Ureter (tissue), 1 donor: Measurements from ENCODE around the gene ACBD4. TPM values are rescaled to one million over a fixed set of nuclear protein-coding genes. Genes with fewer than 3 reads are reported as not detected.

Experiments used
- DNase-seq: peaks from one replicate; pipeline ENCODE4 v3.0.0-alpha.2; 2020; ENCODE audit warnings: low spot score
- total RNA-seq: library from RNA; stranded (reverse); gene quantifications from one replicate; pipeline ENCODE4 v1.2.4, GENCODE V29; 2023
- donor health status: DM: yes; HTN: yes; CAD: no.

ACBD4 gene
- total RNA-seq, 1 donor from 2014 or later: 26.4 TPM

DNA sequence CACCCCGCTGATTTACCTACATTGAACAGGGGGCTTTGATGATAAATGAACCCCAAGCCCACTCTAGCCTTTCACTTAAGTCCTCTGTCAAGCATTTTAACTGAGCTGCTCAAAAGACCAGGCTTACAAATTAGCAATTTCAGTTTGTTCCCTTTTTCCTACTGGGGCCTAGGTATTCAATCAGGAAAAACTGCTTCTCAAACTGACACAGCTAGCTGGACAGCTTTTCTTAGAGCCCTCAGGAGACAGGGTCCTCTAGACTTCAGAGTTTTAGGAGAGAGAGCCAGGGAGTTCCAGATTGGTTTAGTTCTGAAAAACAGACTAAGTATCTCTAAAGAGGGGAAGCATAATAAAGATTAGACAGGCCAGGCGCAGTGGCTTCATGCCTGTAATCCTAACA is 20.0 kb downstream of the ACBD4 start:
- no peak for DNase-seq

DNA sequence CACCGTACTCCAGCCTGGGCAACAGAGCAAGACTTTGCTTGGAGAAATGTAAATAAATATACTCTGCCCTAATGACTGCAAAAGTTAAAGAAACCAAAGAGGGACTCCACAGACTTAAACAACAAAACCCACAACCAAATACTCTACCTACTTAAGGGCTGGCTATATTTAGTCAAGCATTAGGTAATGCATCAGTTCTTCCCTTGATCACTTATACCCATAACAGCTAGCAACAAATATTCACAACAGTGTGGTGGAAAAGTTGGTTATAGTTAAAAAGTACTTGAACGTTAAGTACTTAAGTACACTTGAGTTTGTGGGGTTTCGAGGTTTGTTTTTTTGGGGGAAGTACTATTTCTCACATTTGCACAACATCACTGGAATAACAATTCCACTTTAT is 20.8 kb downstream of the ACBD4 start:
- no peak for DNase-seq

GRCh38 chr17:45160447-45161287 is 25.2 kb downstream of the ACBD4 start:
- DNase-seq: peak; percentile 73

DNA sequence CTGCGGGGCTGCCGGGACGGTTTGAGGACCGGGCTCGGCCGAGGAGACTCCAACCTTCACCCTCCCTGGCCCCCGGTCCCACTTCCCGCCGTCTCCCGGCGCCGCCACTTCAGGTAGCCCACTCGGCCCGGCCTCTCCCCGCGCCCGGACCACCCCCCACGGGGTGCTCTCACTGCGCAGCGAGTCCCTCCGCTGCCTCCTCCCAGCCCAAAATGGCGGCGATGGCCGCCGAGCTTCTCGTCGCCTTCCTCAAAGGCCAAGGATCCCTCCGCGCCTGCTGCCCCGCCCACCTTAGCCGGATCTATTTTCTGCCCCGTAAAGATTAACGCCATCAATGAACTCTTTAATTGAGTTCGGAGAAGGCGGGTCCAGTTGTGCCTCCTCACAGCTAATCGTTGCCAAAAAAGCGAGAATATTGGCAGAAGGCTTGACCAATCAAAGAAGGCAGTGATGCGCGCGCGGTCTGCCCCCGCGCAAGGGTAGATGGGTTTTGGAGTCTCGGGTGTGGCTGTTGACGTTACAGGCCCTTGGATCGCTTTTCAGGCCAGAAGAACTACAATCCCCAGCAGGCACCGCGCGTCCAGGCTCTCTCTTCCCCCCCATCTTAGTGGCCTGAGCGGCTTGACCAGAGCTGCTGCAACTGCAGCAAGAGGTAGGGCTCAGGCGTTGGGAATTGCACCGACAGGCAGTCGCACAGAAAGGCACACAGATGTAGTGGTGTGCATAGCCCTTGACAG is 26.0 kb downstream of the ACBD4 start, which contains the start of gene HEXIM2:
Gene HEXIM2, plus strand, starts transcription at position 588 of the 737 bp plus-strand sequence. CDS start 919 bp downstream, outside the sequence.
- DNase-seq: peak; percentile 99

DNA sequence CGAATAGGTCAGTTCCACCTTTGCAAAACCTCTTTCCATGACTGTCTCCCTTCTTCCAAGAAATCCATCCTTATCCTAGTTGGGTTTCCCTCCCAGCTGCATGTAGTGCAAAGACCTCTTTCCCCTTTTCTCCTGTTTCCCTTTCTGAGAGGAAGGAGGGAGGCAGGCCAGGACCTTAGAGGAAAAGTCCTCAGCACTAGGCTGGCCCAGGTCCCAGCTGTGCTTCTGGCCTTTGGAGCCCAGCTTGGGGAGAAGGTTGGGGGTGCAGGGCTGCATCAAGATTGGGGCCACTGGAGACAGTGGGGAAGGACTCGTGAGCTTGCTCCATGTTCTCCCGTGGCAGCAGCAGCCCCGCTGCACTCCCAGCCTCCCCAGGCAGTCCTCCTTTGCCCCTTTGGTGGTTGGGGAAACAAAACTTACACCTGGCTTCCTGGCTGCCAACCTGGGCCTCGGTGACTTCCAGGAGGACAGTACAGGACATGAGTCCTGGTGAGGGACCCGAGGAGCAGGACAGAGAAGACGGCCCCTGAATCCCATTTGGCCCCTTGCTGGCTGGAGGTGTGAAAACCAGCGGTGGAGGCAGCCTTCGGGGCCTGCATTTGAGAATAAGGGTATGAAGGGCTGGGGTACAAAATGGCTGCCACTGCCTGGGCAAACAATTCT is 26.7 kb downstream of the ACBD4 start:
- no peak for DNase-seq

- DNase-seq: no peak
Observed at GRCh38 chr17:45164734-45165269, 29.3 kb downstream of the ACBD4 start.

GRCh38 chr17:45168991-45169752 is 33.7 kb downstream of the ACBD4 start:
- DNase-seq: no peak

- no peak for DNase-seq
Observed at GRCh38 chr17:45170280-45170930, 34.9 kb downstream of the ACBD4 start.

GRCh38 chr17:45170931-45171337 is 35.4 kb downstream of the ACBD4 start:
- DNase-seq: peak; percentile 89

GRCh38 chr17:45171338-45172231 is 36.1 kb downstream of the ACBD4 start:
- peak; percentile 80 for DNase-seq

GRCh38 chr17:45172232-45172540 is 36.7 kb downstream of the ACBD4 start:
- no peak for DNase-seq

DNA sequence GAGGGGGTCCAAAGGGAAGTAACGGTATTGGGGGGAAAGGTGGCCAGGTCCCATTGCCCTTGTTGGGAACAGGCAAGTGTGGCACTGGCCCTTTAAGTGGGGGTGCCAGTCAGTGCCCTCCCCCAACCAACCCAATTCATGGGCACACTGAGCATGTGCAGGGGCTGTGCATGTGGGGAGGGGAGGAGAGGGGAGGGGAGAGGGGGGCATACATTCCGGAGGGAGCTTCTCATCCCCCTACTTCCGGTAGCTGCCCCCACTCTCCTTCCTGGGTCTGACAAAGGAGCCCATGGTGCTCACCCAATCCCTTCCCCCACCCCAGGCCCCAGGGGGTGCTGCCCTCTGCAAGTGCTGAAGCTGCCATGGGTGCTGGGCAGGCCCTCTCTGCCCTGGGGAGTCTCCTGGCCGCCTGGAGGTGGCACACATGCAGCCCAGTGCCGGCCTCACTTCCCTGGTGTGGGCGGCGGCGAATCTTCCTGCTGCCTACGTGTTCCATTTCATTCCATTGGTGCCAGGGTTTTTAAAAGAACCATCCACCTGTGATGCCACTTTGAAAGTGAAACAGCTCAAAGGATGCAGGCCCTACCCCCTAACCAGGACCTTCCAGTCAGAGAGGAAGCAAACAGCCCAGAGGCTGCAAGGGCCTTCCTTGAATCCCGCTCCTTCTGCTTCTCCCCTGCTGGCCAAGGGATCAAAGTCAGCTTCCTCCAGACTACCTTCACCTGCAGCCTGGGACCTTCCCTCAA is 37.2 kb downstream of the ACBD4 start:
- peak; percentile 87 for DNase-seq

DNA sequence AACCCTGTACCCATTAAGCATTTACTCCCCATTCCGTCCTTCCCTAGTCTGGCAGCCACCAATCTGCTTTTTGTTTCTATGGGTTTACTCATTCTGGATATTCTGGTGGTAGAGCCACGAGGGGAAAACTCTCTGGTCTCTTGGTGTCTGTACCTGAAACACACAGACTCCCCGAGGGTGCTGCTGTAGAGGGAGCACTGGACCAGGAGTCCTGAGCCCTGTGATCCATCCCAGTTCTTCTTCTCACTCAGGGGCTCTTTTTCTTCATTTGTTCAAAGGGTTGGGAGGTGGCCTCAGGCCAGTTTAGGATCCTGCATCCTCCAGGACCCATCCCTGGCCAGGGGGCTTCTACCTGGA is 40.2 kb downstream of the ACBD4 start:
- no peak for DNase-seq

DNA sequence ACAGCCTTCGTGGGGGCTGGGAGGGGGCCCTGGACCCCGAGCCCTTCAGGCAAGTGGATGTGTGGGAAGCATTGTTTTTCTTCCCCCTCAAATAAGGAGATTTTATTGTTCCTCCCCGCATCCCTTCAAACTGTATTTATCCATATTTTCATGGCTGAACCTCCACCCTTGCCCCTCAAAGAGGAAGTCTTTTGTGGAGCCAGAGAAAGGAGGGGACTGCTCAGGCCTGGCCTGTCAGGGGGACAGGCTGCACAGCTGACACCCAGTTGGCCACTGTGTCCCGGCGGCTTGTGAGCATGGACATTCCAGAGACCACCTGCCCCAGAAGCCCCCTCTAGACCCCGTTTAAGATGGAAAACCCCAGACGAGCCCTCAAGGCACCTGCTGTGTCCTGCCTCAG is 42.1 kb downstream of the ACBD4 start:
- no peak for DNase-seq

DNA sequence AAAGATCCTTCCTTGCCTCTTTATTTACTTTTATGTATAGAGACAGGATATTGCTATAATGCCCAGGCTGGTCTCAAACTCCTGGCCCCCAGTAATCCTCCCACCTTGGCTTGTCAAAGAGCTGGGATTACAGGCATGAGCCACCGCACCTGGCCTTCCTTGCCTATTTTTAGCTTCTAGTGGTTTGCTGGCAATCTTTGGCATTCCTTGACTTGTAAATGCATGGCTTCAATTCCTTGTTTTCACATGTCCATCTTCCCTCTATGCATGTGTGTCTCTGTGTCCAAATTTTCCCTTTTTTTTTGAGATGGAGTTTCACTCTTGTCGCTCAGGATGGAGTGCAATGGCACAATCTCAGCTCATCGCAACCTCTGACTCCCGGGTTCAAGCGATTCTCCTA is 48.7 kb downstream of the ACBD4 start:
- no peak for DNase-seq

GRCh38 chr17:45186801-45187354 is 51.4 kb downstream of the ACBD4 start:
- DNase-seq: no peak

DNA sequence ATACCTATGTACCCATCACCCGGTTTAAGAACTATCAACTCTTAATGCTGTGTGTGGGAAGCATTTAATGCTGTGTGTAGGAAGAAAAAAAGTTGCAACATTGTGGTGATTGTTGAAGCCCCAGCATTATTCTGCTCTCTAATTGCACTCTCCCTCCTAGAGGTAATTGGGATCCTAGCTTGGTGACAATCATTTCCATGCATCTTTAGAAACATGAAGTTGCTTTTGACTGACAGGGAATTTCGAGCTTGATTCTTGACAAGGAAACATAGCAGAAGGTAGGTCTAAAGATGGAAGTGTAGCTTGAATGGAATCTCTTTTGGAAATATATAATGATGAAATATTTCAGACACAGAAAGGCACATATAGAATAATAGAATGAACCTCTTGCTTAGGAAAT is 53.5 kb downstream of the ACBD4 start:
- no peak for DNase-seq

DNA sequence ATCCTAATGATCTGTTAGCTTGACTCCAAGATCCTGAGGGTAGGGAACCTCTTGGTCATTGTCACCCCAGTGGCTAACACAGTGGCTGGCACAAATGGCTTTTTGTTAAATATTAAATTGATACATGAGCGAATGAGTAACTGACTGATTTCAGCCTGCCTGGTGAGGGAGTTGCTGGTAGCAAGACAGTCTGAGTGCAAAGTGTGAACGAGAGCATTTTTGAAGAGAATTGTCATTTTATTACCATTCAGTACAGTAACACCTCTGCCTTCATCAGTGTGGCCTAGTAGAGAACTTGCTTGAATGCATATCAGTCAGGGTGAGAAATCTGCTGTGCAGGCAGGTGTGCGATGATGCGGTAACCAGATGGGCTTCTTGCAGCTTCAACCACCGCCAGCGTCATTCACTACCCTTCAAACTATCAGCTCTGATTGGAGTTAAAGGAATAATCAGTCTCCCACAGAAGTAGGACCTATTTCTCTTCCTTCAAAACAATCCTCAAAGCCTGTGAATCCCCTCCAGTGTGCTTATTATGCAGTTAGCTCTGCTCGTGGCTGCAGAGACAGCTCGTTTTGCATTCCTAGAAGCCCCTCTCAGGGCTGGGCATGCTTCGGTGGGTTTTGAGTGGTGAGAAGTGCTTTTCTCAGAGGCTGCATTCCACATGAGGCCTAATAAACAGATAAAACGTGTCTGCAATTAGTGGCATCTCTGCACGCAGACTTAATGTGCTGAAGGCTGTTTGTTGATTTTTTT is 55.2 kb downstream of the ACBD4 start:
- DNase-seq: no peak
